Gastroesophageal sphincter (tissue), 3 donors: ENCODE measurements around the gene ARL10.

Experiments used
- EP300 ChIP-seq: sonication (generic); formaldehyde crosslinking; IDR thresholded peaks from one replicate; pipeline ENCODE4 v1.6.1; 2017; ENCODE audit warnings: antibody characterized with exemption, mild to moderate bottlenecking
- POLR2A ChIP-seq, 2 donors: fragments of 450-650 bp; IDR thresholded peaks; one replicate each; pipeline ENCODE4 v1.6.1; 2017; ENCODE audit warnings: antibody characterized with exemption in 2 of 2, mild to moderate bottlenecking in 2 of 2, moderate library complexity in 1 of 2
- POLR2AphosphoS5 ChIP-seq: sonication (generic); formaldehyde crosslinking; IDR thresholded peaks from one replicate; pipeline ENCODE4 v1.6.1; 2017; ENCODE audit warnings: antibody characterized with exemption
- TF ChIP-seq, protein P1 (sequence below), 4 experiments: fragments of 200-600 bp in 2 of 4; fragments of 450-650 bp in 2 of 4; sonication (generic) in 1 of 4; IDR thresholded peaks; one replicate each; pipeline ENCODE4 v1.5.1; 2017 to 2019; ENCODE audit warnings: antibody characterized with exemption in 4 of 4, mild to moderate bottlenecking in 2 of 4, moderate library complexity in 2 of 4

DNA sequence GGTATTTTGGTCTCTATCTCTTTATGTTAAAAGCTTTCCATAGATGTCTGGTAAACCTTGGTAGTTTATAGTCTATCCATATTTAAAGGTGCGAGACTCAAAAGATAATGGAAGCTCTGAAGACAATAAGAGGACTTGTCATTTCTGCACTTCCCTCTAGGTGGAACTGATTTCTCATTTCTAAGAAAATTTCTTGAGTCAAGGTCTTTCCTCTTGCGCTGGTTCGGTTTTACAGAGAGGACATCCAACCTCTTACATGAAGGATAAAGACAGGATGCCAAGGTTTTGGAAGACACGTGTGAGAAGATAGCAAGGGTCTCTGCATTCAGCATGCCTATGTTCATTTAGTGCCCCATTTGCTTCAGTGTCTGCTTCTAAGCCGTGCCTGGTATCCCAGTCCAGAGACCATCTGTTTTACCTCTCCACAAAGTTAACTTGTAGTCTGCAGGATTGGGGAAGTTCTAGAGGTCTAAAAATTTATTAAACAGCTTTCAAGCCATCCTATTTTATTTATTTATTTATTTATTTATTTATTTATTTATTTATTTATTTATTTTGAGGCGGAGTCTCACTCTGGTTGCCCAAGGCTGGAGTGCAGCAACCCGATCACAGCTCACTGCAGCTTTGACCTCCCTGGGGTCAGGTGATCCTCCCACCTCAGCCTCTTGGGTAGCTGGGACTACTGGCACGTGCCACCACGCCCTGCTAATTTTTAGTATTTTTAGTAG lies 45.3 kb upstream of the ARL10 start:
- TF ChIP-seq, protein P1, sequence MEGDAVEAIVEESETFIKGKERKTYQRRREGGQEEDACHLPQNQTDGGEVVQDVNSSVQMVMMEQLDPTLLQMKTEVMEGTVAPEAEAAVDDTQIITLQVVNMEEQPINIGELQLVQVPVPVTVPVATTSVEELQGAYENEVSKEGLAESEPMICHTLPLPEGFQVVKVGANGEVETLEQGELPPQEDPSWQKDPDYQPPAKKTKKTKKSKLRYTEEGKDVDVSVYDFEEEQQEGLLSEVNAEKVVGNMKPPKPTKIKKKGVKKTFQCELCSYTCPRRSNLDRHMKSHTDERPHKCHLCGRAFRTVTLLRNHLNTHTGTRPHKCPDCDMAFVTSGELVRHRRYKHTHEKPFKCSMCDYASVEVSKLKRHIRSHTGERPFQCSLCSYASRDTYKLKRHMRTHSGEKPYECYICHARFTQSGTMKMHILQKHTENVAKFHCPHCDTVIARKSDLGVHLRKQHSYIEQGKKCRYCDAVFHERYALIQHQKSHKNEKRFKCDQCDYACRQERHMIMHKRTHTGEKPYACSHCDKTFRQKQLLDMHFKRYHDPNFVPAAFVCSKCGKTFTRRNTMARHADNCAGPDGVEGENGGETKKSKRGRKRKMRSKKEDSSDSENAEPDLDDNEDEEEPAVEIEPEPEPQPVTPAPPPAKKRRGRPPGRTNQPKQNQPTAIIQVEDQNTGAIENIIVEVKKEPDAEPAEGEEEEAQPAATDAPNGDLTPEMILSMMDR (IDR thresholded peaks at IDR 0.05): peak in 3 of 4 experiments; percentile 19 to 33 (median 24)
- TF ChIP-seq POLR2AphosphoS5 (no peak), POLR2A (IDR thresholded peaks at IDR 0.05) (no peak), EP300 (no peak)
